Hepatocyte (in vitro differentiated cells): ENCODE measurements around the gene TRIM32. TPM values are rescaled to one million over a fixed set of nuclear protein-coding genes. Genes with fewer than 3 reads are reported as not detected.

ENCODE experiments used
- DNase-seq: peaks from one replicate; pipeline ENCODE4 v3.0.0-alpha.2; 2016; ENCODE audit warnings: low spot score
- H2AFZ ChIP-seq: fragments of 200-600 bp; sonication (generic); 2 replicates; pipeline ENCODE4 v1.6.0; 2016; ENCODE audit warnings: antibody characterized with exemption, mild to moderate bottlenecking
- H3K27ac ChIP-seq: fragments of 200-600 bp; sonication (generic); 2 replicates; pipeline ENCODE4 v1.5.1; 2016; ENCODE audit warnings: mild to moderate bottlenecking
- H3K27me3 ChIP-seq: fragments of 200-600 bp; sonication (generic); 2 replicates; pipeline ENCODE4 v1.6.1; 2016
- H3K36me3 ChIP-seq: fragments of 200-600 bp; sonication (generic); replicated peaks from 2 replicates; pipeline ENCODE4 v1.5.1; 2016; ENCODE audit warnings: low read depth; ENCODE audit not compliant: insufficient read depth
- H3K4me1 ChIP-seq: fragments of 200-600 bp; sonication (generic); 2 replicates; pipeline ENCODE4 v1.5.1; 2016; ENCODE audit warnings: mild to moderate bottlenecking, moderate library complexity; ENCODE audit not compliant: insufficient read depth
- H3K4me2 ChIP-seq: fragments of 200-600 bp; sonication (generic); 2 replicates; pipeline ENCODE4 v1.6.0; 2016
- H3K4me3 ChIP-seq: fragments of 200-600 bp; sonication (generic); 2 replicates; pipeline ENCODE4 v1.5.1; 2016; ENCODE audit warnings: mild to moderate bottlenecking
- H3K79me2 ChIP-seq: fragments of 200-600 bp; sonication (generic); 2 replicates; pipeline ENCODE4 v1.6.0; 2017; ENCODE audit warnings: mild to moderate bottlenecking
- H3K9me2 ChIP-seq: fragments of 200-600 bp; sonication (generic); replicated peaks from 2 replicates; pipeline ENCODE4 v1.6.0; 2017; ENCODE audit warnings: mild to moderate bottlenecking; ENCODE audit not compliant: insufficient read depth
- H3K9me3 ChIP-seq: fragments of 200-600 bp; sonication (generic); 2 replicates; pipeline ENCODE4 v1.5.1; 2016; ENCODE audit warnings: low read depth, mild to moderate bottlenecking
- H4K20me1 ChIP-seq: fragments of 200-600 bp; sonication (generic); 2 replicates; pipeline ENCODE4 v1.6.0; 2016; ENCODE audit warnings: mild to moderate bottlenecking; ENCODE audit not compliant: insufficient read depth, poor library complexity, severe bottlenecking
- CTCF ChIP-seq: fragments of 200-600 bp; sonication (generic); IDR thresholded peaks from 2 replicates; pipeline ENCODE4 v1.5.1; 2016; ENCODE audit warnings: antibody characterized with exemption, mild to moderate bottlenecking; ENCODE audit not compliant: poor library complexity
- EZH2 ChIP-seq: fragments of 200-600 bp; sonication (generic); IDR thresholded peaks from 2 replicates; pipeline ENCODE4 v1.6.1; 2016; ENCODE audit warnings: antibody characterized with exemption, mild to moderate bottlenecking, borderline replicate concordance
- EZH2phosphoT487 ChIP-seq: fragments of 200-600 bp; sonication (generic); IDR thresholded peaks from one replicate; pipeline ENCODE4 v1.6.1; 2018; ENCODE audit warnings: antibody characterized with exemption, mild to moderate bottlenecking, low read depth, moderate library complexity; ENCODE audit not compliant: unreplicated experiment, severe bottlenecking
- WGBS: methylation state at CpG from one replicate; pipeline ENCODE4 v1.1.6; 2016; ENCODE audit warnings: low lambda C conversion rate; ENCODE audit errors: missing lambda C conversion rate; 5-methylcytosine and 5-hydroxymethylcytosine counted together
- polyA plus RNA-seq: library from polyadenylated mRNA; unstranded; fragments of >200 nt; fragmentation: Nextera tagmentation; extraction: Ambion mirVana; gene quantifications from 2 replicates; pipeline ENCODE4 v1.2.1, GENCODE V29; 2016
- total RNA-seq: library from RNA; depleted of rRNA; stranded (reverse); fragments of >200 nt; gene quantifications from 2 replicates; pipeline ENCODE4 v1.2.3, GENCODE V29; 2014

Gene TRIM32
- total and polyA plus RNA-seq, 2 experiments from 2014 or later, result 21.0 to 30.8 TPM

DNA sequence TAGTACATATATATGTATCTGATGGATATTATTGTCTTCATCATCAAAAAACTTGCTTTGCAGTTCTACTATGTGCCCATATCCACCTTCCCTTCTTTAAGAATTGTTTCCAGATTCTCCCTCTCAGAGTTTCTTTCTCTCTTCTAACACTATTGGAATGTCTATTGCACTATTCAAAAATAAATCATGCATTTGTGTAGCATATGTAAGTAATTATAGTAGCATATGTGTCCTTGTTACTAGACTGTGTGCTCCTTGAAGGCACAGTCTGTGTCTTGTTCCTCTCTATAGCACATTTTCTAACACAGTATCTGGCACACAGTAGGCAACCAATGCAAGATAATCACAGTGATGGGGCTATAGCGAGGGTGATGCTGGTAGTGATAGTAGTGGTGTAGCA, 43.4 kb upstream of the TRIM32 start:
- H2AFZ ChIP-seq, result no peak overlapping the region
- H3K9me3 ChIP-seq, result no peaks in the 10 kb centered on the region
- no peaks in the 10 kb centered on the region for H3K79me2 ChIP-seq
- H3K9me2 ChIP-seq, result no peaks in the 10 kb centered on the region
- H3K4me1 ChIP-seq, result no peaks in the 10 kb centered on the region
- H3K27me3 ChIP-seq, result no peaks in the 10 kb centered on the region
- H4K20me1 ChIP-seq, result no peaks in the 10 kb centered on the region
- no peak overlapping the region for H3K4me2 ChIP-seq
- H3K4me3 ChIP-seq, result no peak overlapping the region
- DNase-seq, result no peak
- no peaks in the 10 kb centered on the region for H3K36me3 ChIP-seq
- TF ChIP-seq EZH2phosphoT487 (no peak), EZH2 (no peak), CTCF (no peak)
- H3K27ac ChIP-seq, result no peak overlapping the region
- 96% methylated on average over 1 of the region's 1 CpG for WGBS

DNA sequence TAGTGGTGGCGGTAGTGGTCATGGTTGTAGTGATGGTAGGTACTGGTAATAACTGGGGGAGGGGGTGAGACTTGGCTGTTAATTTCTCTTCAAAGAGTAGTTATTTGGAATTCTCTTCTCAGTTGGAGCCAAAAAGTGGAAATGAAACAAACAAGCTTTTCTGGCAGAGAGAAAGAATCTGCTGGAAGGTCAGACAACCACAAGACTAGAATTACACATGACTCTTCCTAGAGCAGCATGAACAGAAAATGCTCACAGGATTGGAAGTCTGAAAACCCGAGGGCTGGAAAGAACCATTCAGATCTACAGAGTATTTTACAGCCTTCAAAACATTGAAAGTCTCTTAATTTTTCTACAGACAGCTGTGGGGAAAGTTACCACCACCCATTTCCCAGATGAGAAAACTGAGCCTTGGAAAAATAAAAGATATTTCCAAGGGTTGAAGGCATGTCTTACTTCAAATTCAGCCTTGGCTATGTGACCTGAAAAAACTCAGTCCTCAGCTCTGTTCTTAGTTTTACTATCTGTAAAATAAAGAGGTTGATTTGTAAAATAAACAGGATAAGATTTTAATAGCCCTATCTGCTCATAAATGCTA, 42.9 kb upstream of the TRIM32 start:
- no peaks in the 10 kb centered on the region for H3K9me3 ChIP-seq
- H3K9me2 ChIP-seq, result no peaks in the 10 kb centered on the region
- no peak overlapping the region for H2AFZ ChIP-seq
- H3K79me2 ChIP-seq, result no peaks in the 10 kb centered on the region
- no peaks in the 10 kb centered on the region for H4K20me1 ChIP-seq
- no peak for DNase-seq
- TF ChIP-seq EZH2phosphoT487 (no peak), EZH2 (no peak), CTCF (no peak)
- H3K4me1 ChIP-seq, result no peaks in the 10 kb centered on the region
- H3K4me2 ChIP-seq, result no peak overlapping the region
- no peak overlapping the region for H3K4me3 ChIP-seq
- H3K27ac ChIP-seq, result no peak overlapping the region
- H3K36me3 ChIP-seq, result no peaks in the 10 kb centered on the region
- WGBS, result 77% methylated on average over 2 of the region's 2 CpGs
- no peaks in the 10 kb centered on the region for H3K27me3 ChIP-seq

- Histone ChIP-seq H3K9me3 (no peaks in the 10 kb centered on the region), H3K4me2 (no peak overlapping the region), H3K4me1 (no peaks in the 10 kb centered on the region), H3K27ac (no peak overlapping the region), H3K36me3 (no peaks in the 10 kb centered on the region), H4K20me1 (no peaks in the 10 kb centered on the region), H3K4me3 (no peak overlapping the region), H3K9me2 (no peaks in the 10 kb centered on the region), H3K79me2 (no peaks in the 10 kb centered on the region), H2AFZ (no peak overlapping the region), H3K27me3 (no peaks in the 10 kb centered on the region)
- 76% methylated on average over 5 of the region's 5 CpGs for WGBS
- TF ChIP-seq CTCF (peak; percentile 70), EZH2 (no peak)
- DNase-seq, result peak; percentile 56
These were observed 40.2 kb upstream of the TRIM32 start for GRCh38 chr9:116646661-116647514.
